Aorta (tissue), 5 donors: Measurements from ENCODE around the gene JADE2. TPM values are rescaled to one million over a fixed set of nuclear protein-coding genes. Genes with fewer than 3 reads are reported as not detected.
A peak's percentile ranks its signal among the peaks of the same experiment; 100 is the strongest.

Experiments used
- ATAC-seq: fragments of 200-7000 bp; cut with Tn5 transposase; one replicate; pipeline ENCODE4 v1.9.1; 2022; ENCODE audit warnings: moderate library complexity; ENCODE audit not compliant: low FRiP score
- DNase-seq, 2 donors: peaks; one replicate each; pipeline ENCODE4 v3.0.0-alpha.2; 2020
- H3K27ac ChIP-seq, 2 donors: one replicate each; pipeline ENCODE4 v1.5.1; 2013; ENCODE audit warnings: low read length in 2 of 2, mild to moderate bottlenecking in 2 of 2, moderate library complexity in 2 of 2, control low read depth in 1 of 2, inconsistent platforms in 1 of 2, low read depth in 1 of 2
- H3K27me3 ChIP-seq, 2 donors: one replicate each; pipeline ENCODE4 v1.6.1; 2013; ENCODE audit warnings: control low read depth in 1 of 2, low read length in 1 of 2, mild to moderate bottlenecking in 1 of 2, moderate library complexity in 1 of 2; ENCODE audit not compliant: insufficient read depth in 2 of 2, control insufficient read depth in 1 of 2
- H3K36me3 ChIP-seq, 2 donors: one replicate each; pipeline ENCODE4 v1.6.1; 2013; ENCODE audit warnings: control low read depth in 1 of 2, low read length in 1 of 2, mild to moderate bottlenecking in 1 of 2; ENCODE audit not compliant: insufficient read depth in 2 of 2, control insufficient read depth in 1 of 2
- H3K4me1 ChIP-seq, 2 donors: one replicate each; pipeline ENCODE4 v1.6.1; 2013; ENCODE audit warnings: low read length in 2 of 2, control low read depth in 1 of 2, mild to moderate bottlenecking in 1 of 2, moderate library complexity in 1 of 2; ENCODE audit not compliant: insufficient read depth in 2 of 2, control insufficient read depth in 1 of 2
- H3K4me3 ChIP-seq, 2 donors: one replicate each; pipeline ENCODE4 v1.5.1; 2013; ENCODE audit warnings: low read length in 2 of 2, control low read depth in 1 of 2, mild to moderate bottlenecking in 1 of 2
- H3K9me3 ChIP-seq: one replicate; pipeline ENCODE4 v1.6.1; 2013; ENCODE audit warnings: mild to moderate bottlenecking, low read length; ENCODE audit not compliant: control insufficient read depth
- WGBS, 2 donors: extraction: QIAGEN DNeasy Blood & Tissue Kit; methylation state at CpG; one replicate each; pipeline ENCODE4 v1.1.7; 2013; 5-methylcytosine and 5-hydroxymethylcytosine counted together
- intact Hi-C, 2 donors: fragments of 100-400 bp; cut with DNase I; formaldehyde crosslinking; loops; one replicate each; pipeline versions ENCODE4 v1.14.2 to v1.15.0; 2022
- polyA plus RNA-seq, 2 donors: library from polyadenylated mRNA; stranded (reverse); fragments of 200-250 nt; gene quantifications; one replicate each; pipeline ENCODE4 v1.2.3, GENCODE V29; 2013
- total RNA-seq, 2 donors: library from RNA; stranded (reverse); fragmentation: NEBNext Ultra II Directional; extraction: Animal tissue kit (Norgen Biotek cat#: 25700); gene quantifications; one replicate each; pipeline ENCODE4 v1.2.1, GENCODE V29; 2021
- donor health status: healthy with polysubstance abuse.
- donor health status: Bipolar disorder and iron deficiency.
- donor health status: DM: no; HTN: no; CAD: no.
- donor health status: DM: no; HTN: no; CAD: no.
- donor health status: DM: yes; HTN: yes; CAD: no.

Gene JADE2
- total and polyA plus RNA-seq, 4 donors, result 6.1 to 60.3 (median 25.7) TPM

GRCh38 chr5:134533115-134533815 is 7.8 kb downstream of the JADE2 start:
- 4 to 12% methylated on average over 10 of the region's 10 CpGs for WGBS, 2 donors
- H3K27ac ChIP-seq, result peak overlapping the region in 1 of 2 donors; percentile 25
- H3K4me1 ChIP-seq, result peaks cover 6 to 7% of the 10 kb centered on the region in 2 donors
- DNase-seq (peak; percentile 90), ATAC-seq (peak; percentile 84)
- H3K9me3 ChIP-seq, result no peaks in the 10 kb centered on the region
- intact Hi-C loops, result loop anchor here in 1 of 2 donors (5.0 kb wide), 1 partner anchor 161 kb away; the partner anchor contains the start of gene UBE2B
- H3K27me3 ChIP-seq, result no peaks in the 10 kb centered on the region
- H3K4me3 ChIP-seq, result no peak overlapping the region
- H3K36me3 ChIP-seq, result peaks cover 0 to 5% of the 10 kb centered on the region in 2 donors

DNA sequence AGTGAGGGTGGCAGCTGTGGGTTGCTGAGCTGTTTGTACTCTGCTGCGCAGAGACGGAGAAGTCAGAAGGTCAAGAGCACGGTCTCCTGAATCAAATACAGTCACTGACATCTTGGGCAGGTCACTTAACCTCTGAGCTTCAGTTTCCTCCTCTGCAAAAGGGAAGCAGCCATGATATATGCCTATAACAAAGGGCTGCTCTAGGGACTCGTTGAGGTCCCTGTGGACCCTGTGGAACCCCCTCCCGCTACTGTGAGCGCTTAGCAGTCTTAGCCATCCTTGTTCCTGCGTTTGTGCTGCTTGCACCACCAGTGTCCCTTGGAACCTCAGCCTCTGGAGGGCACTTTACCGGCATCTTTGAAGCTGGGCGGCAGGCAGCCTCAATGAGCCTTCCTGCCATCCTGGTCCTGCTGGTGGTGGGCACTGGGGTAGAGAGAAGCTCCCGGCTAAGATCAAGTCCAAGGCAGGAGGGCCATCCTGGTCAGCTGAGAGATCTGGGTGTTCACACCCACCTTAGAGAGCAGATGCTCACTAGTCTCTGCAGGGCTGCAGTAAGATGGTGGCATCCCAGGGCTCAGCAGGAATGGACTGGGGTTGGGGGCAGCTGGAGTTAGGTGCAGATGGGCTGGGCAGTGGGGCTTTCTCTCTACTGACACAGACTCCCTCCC is 8.7 kb downstream of the JADE2 start:
- intact Hi-C loops, result loop anchor here in 1 of 2 donors (5.0 kb wide), 1 partner anchor 162 kb away; the partner anchor contains the start of gene UBE2B
- DNase-seq (peak in 1 of 2 donors; percentile 30), ATAC-seq (no peak)
- H3K36me3 ChIP-seq, result peaks cover 2 to 5% of the 10 kb centered on the region in 2 donors
- peaks cover 6 to 7% of the 10 kb centered on the region in 2 donors for H3K4me1 ChIP-seq
- H3K27ac ChIP-seq, result peak overlapping the region in 1 of 2 donors; percentile 25
- H3K9me3 ChIP-seq, result no peaks in the 10 kb centered on the region
- no peaks in the 10 kb centered on the region for H3K27me3 ChIP-seq
- WGBS, 2 donors, result 89 to 91% methylated on average over 10 of the region's 10 CpGs
- H3K4me3 ChIP-seq, result no peak overlapping the region

DNA sequence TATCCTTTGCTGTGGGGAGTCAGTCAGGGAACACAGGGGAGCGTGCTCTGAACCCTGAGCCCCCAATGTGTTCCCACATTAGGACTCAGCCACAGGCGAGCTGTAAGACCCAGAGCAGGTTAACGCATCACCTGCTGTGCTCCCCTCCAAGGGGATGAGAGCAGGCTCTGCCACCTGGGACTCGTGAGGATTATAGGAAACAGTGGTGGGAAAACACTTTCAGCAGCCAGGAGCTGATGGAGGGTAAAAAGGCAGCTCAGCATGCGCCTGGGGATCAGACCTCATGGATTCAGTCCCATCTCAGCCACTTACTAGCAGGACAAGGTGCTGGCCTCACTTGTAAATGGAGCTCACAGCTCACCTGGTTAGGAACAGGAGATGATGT is 9.2 kb downstream of the JADE2 start:
- H3K4me3 ChIP-seq, result no peak overlapping the region
- H3K36me3 ChIP-seq, result peaks cover 2 to 5% of the 10 kb centered on the region in 2 donors
- peaks cover 4% of the 10 kb centered on the region in 2 donors for H3K4me1 ChIP-seq
- no peak overlapping the region for H3K27ac ChIP-seq
- no peaks in the 10 kb centered on the region for H3K27me3 ChIP-seq
- H3K9me3 ChIP-seq, result no peaks in the 10 kb centered on the region
- DNase-seq (peak in 1 of 2 donors; percentile 42), ATAC-seq (no peak)
- intact Hi-C loops, result loop anchor here in 1 of 2 donors (5.0 kb wide), 1 partner anchor 162 kb away; the partner anchor contains the start of gene UBE2B
- 96 to 98% methylated on average over 5 of the region's 5 CpGs for WGBS, 2 donors

DNA sequence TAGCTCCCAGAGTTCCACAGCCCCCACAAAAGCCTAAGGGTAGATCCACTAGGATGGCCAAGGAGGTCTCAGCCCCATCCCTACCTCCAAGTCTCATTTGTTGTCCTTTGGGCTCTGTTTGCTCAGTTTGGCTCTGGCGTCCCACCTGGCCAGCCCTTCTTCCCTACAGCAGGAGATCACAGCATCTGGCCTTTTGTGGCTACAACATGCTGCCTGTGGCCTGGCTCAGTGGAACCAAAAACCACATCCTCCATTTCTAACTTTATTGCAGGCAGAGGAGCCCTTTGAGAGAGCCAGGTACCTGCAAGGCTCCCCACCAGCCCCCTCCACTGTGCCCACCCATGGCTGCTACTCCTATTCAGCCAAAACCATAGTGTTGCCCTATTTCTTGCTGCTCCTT is 11.4 kb downstream of the JADE2 start:
- H3K36me3 ChIP-seq, result peaks cover 2 to 5% of the 10 kb centered on the region in 2 donors
- WGBS, 2 donors, result 65 to 86% methylated on average over 1 of the region's 1 CpG
- no peaks in the 10 kb centered on the region for H3K27me3 ChIP-seq
- DNase-seq, result peak in 1 of 2 donors; percentile 15
- no peak overlapping the region for H3K4me3 ChIP-seq
- no peak overlapping the region for H3K27ac ChIP-seq
- no peak for ATAC-seq
- intact Hi-C loops, result no loop called here
- H3K9me3 ChIP-seq, result no peaks in the 10 kb centered on the region
- peaks cover 0 to 3% of the 10 kb centered on the region in 2 donors for H3K4me1 ChIP-seq

GRCh38 chr5:134537297-134537696 is 11.8 kb downstream of the JADE2 start:
- Histone ChIP-seq H3K27ac (no peak overlapping the region), H3K4me3 (no peak overlapping the region), H3K27me3 (no peaks in the 10 kb centered on the region), H3K36me3 (peaks cover 2 to 5% of the 10 kb centered on the region in 2 donors), H3K9me3 (no peaks in the 10 kb centered on the region), H3K4me1 (peaks cover 0 to 3% of the 10 kb centered on the region in 2 donors)
- intact Hi-C loops, result no loop called here
- DNase-seq (peak in 1 of 2 donors; percentile 22), ATAC-seq (no peak)

DNA sequence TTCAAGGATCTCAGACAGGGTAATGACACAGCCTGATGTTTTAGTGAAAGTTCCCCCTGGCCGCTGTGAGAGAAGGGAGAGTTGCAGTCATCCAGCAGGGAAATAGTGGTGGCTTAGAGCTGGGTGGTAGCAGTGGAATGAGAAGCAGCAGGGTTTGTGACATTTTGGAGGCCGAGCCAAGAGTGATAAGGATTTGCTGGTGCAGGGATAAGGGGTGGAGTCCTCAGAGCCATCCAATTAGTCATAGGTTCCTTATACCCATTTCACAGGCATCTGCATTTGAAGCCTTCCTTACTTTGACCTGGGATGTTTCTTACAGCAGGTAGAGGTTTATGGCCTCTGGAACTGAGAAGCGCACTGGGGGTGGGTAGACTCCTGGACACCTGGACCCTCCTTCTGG is 12.8 kb downstream of the JADE2 start:
- H3K4me1 ChIP-seq, result peaks cover 0 to 2% of the 10 kb centered on the region in 2 donors
- intact Hi-C loops, result no loop called here
- 84 to 86% methylated on average over 3 of the region's 3 CpGs for WGBS, 2 donors
- H3K9me3 ChIP-seq, result no peaks in the 10 kb centered on the region
- H3K4me3 ChIP-seq, result no peak overlapping the region
- DNase-seq (peak in 1 of 2 donors; percentile 4), ATAC-seq (no peak)
- H3K27ac ChIP-seq, result no peak overlapping the region
- H3K27me3 ChIP-seq, result no peaks in the 10 kb centered on the region
- H3K36me3 ChIP-seq, result peaks cover 2 to 5% of the 10 kb centered on the region in 2 donors

- intact Hi-C loops, result no loop called here
- no peak for DNase-seq
- WGBS, 2 donors, result 97 to 99% methylated on average over 2 of the region's 2 CpGs
- no peaks in the 10 kb centered on the region for H3K9me3 ChIP-seq
- H3K27me3 ChIP-seq, result no peaks in the 10 kb centered on the region
- H3K27ac ChIP-seq, result no peak overlapping the region
- no peak overlapping the region for H3K4me3 ChIP-seq
- H3K4me1 ChIP-seq, result no peaks in the 10 kb centered on the region
- peaks cover 2 to 5% of the 10 kb centered on the region in 2 donors for H3K36me3 ChIP-seq
- ATAC-seq, result no peak
These were observed 14.3 kb downstream of the JADE2 start for GRCh38 chr5:134539732-134540131.

DNA sequence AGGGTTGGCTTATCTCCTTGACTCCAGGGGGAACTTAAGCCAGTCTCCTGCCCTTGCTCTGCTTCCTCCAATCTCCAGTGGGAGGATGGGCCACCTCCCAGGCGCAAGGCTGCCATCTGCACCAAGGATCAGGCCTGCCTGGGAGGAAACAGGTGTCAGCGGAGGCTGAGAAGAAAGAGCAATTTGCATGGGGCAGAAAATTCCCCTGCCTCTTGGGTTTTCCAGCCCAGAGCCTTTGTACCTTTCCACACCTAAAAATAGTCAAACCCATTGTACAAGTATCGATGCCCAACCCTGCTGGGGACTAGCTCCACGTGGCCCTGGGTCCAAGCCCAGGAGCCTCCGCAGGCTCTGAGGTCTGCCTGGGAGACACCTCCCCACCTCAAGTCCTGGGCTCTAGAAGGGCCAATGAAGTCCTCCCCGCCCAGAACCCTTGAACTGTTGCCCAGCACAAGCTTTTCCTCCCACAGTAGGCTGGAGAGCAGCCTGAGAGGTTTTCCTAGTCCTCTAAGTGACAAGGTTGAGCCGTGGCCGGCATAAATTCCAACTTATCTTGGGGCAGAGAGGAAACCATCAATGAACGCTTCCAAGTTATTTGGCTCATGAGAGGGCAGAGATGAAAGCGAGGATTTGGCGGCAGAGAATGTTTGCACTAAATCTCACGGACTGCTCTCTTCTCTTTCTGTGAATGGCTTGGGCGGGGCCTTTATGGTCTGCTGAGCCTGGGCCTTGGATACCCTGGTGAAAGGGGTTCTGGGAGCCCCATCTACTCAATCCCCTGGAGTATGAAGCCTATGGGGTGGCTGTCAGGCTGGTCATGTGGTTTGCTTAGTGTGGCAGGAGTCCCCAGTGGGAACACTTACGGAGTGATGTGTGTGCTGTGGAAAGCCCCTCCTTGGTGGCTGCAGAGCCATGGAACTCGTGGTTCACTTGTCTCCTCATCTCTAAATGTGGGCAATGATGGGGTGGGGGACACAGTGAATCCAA is 15.6 kb downstream of the JADE2 start:
- H3K27ac ChIP-seq, result no peak overlapping the region
- no peaks in the 10 kb centered on the region for H3K27me3 ChIP-seq
- peaks cover 0 to 4% of the 10 kb centered on the region in 2 donors for H3K4me1 ChIP-seq
- no peaks in the 10 kb centered on the region for H3K9me3 ChIP-seq
- intact Hi-C loops, result no loop called here
- 94 to 95% methylated on average over 15 of the region's 15 CpGs for WGBS, 2 donors
- peaks cover 2 to 5% of the 10 kb centered on the region in 2 donors for H3K36me3 ChIP-seq
- no peak overlapping the region for H3K4me3 ChIP-seq
- no peak for ATAC-seq
- peak in 1 of 2 donors; percentile 32 for DNase-seq
